ENCODE results near the gene OR10A4. TPM values are rescaled to one million over a fixed set of nuclear protein-coding genes. Genes with fewer than 3 reads are reported as not detected.

The OR10A4 gene
- total and polyA plus RNA-seq, 9 of the 15 experiments (the other 6 are each of a cell fraction or from before 2014, with no cell fraction given): not detected

DNA sequence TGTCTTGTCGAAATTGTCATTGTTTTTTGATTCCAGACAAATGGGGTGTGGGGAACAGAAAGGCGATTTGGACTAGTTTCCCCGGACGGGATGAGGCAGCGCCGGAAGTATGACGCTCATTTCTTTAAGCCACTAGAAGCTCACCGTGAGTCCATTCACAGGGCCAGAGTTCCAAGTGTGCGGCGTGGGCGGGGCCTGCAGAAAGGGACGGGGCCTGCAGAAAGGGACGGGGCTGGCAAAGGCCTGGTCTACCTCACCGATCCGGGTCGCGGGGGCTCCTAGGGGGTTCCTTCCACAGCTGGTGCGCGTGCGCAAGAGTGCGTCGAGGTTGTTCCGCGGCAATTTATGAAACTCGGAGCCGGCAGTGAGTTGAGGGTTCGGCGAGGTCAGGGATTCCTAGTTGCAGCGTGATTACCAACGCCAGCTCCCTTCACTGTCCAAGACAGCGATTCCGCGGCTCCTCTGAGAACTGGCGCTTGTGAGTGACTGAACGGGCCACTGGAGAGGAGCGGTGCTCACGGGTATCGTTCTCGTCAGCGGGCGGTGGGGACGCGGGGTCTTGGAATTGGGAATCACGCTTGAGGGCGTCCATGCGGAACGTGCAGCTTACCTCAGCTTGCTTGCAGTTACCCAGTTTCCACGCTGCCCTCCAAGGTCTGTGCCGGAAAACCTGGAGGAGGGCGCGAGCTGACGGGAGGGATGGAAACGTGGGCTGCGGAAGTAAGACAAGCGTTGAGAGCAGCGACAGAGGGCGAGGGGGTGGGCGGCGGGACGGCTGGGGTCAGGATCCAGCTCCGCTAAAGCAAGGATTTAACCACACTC lies 50.0 kb downstream of the OR10A4 start, which contains the start of gene ZNF215 (continued):
- TF ChIP-seq, protein P1, sequence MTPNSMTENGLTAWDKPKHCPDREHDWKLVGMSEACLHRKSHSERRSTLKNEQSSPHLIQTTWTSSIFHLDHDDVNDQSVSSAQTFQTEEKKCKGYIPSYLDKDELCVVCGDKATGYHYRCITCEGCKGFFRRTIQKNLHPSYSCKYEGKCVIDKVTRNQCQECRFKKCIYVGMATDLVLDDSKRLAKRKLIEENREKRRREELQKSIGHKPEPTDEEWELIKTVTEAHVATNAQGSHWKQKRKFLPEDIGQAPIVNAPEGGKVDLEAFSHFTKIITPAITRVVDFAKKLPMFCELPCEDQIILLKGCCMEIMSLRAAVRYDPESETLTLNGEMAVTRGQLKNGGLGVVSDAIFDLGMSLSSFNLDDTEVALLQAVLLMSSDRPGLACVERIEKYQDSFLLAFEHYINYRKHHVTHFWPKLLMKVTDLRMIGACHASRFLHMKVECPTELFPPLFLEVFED (CRISPR knock-in tag; conservative IDR thresholded peaks at IDR 0.05): no peak
- peak; percentile 11; the same call in 1 of the 2 replicates for TF ChIP-seq ZKSCAN1 (IDR thresholded peaks at IDR 0.05; ENCODE audit: low read depth, low read length)
- peak; percentile 47; the same call in 1 of the 2 replicates for TF ChIP-seq ATF3 (IDR thresholded peaks at IDR 0.05)
- TF ChIP-seq ATF3 (CRISPR knock-in tag; conservative IDR thresholded peaks at IDR 0.05): no peak
- TF ChIP-seq, protein P2, sequence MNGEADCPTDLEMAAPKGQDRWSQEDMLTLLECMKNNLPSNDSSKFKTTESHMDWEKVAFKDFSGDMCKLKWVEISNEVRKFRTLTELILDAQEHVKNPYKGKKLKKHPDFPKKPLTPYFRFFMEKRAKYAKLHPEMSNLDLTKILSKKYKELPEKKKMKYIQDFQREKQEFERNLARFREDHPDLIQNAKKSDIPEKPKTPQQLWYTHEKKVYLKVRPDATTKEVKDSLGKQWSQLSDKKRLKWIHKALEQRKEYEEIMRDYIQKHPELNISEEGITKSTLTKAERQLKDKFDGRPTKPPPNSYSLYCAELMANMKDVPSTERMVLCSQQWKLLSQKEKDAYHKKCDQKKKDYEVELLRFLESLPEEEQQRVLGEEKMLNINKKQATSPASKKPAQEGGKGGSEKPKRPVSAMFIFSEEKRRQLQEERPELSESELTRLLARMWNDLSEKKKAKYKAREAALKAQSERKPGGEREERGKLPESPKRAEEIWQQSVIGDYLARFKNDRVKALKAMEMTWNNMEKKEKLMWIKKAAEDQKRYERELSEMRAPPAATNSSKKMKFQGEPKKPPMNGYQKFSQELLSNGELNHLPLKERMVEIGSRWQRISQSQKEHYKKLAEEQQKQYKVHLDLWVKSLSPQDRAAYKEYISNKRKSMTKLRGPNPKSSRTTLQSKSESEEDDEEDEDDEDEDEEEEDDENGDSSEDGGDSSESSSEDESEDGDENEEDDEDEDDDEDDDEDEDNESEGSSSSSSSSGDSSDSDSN (IDR thresholded peaks at IDR 0.05; ENCODE audit: borderline replicate concordance in 1 of 2, low read depth in 2 of 2, low read length in 2 of 2): peak in 1 of 2 experiments; percentile 63; a peak in 1 of 4 replicates
- TF ChIP-seq ZBTB40 (IDR thresholded peaks at IDR 0.05): peak; percentile 91
- no peak for TF ChIP-seq ZBTB40 (CRISPR knock-in tag; IDR thresholded peaks at IDR 0.05)
- peak; percentile 58; the same call in 1 of the 2 replicates for TF ChIP-seq ATF7 (IDR thresholded peaks at IDR 0.05)
- TF ChIP-seq, protein P3, sequence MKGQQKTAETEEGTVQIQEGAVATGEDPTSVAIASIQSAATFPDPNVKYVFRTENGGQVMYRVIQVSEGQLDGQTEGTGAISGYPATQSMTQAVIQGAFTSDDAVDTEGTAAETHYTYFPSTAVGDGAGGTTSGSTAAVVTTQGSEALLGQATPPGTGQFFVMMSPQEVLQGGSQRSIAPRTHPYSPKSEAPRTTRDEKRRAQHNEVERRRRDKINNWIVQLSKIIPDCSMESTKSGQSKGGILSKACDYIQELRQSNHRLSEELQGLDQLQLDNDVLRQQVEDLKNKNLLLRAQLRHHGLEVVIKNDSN (CRISPR knock-in tag; IDR thresholded peaks at IDR 0.05): no peak
- TF ChIP-seq RB1 (IDR thresholded peaks at IDR 0.05; ENCODE audit: low read depth): 0 out of 2 replicates have a peak, but pooled peaks have one; percentile 9
- no peak for TF ChIP-seq TAF7 (tag; IDR thresholded peaks at IDR 0.05)
- no peak for TF ChIP-seq MAFF (IDR thresholded peaks at IDR 0.05; ENCODE audit: low read length)
